ENCODE measurements around the gene ZFP62.

DNA sequence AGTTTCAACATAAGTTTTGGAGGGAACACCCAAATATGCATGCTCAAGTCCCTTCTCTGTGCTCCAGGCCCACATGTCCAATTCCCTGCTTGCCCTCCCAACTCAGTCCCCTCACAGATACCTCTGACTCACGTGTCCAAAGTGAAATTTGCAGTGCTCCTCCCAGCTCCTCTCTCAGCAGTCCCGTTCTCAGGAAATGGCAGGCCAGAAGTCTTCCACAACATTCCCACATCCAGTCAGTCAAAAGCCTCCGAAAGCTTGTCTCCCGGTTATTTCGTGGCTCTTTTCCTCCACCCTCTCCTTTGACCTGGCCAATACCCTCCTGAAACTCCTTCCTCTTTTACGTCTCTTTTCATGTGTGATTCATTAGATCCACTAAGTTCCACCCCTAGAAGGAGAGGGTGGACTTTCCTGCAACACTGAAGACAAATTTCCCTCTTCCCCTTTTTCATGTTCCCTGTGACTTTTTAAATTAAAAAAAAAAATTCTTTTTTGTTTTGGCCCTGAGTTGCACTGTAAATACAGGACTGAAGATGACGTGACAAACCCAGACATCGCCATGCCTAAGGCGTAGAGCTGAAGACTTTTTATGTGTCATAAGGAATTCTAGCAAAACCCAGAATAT is 45.7 kb downstream of the ZFP62 start:
- TF ChIP-seq, protein P1, sequence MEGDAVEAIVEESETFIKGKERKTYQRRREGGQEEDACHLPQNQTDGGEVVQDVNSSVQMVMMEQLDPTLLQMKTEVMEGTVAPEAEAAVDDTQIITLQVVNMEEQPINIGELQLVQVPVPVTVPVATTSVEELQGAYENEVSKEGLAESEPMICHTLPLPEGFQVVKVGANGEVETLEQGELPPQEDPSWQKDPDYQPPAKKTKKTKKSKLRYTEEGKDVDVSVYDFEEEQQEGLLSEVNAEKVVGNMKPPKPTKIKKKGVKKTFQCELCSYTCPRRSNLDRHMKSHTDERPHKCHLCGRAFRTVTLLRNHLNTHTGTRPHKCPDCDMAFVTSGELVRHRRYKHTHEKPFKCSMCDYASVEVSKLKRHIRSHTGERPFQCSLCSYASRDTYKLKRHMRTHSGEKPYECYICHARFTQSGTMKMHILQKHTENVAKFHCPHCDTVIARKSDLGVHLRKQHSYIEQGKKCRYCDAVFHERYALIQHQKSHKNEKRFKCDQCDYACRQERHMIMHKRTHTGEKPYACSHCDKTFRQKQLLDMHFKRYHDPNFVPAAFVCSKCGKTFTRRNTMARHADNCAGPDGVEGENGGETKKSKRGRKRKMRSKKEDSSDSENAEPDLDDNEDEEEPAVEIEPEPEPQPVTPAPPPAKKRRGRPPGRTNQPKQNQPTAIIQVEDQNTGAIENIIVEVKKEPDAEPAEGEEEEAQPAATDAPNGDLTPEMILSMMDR (IDR thresholded peaks at IDR 0.05): no peak
- TF ChIP-seq POLR2A (IDR thresholded peaks at IDR 0.05): peak in 1 of 2 donors; percentile 32
